Measurements from ENCODE around the gene DRP2.

DNA sequence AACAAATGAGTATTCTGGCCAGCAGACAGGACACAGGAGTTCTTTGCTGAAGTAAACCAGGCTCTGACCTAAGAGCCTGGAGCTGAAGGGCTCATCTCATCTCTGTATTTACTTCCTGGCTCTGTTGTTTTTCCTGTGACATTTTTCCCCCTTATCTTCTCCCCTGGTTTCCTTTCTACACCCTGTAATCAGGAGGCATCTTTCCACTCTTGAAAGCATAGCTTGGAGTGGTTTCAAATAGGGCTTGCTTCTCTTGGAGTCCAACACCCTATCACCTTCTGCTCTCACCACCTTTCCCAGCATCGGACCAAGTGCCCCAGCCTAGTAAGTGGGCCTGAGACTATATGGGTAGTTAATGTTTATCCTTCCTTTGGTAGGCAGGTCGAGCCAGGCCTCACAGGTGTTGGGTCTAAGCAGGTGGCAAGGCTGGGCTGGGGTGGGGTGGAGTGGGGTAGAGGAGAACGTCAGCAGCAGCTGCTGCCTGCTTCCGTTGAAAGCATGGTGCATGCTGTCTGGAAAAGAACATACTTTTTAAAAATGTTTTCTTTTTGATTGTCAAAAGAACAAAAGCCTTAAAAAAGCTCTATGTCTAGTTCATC is 1.2 kb downstream of the DRP2 start:
- no peak for TF ChIP-seq POLR2AphosphoS5 (IDR thresholded peaks at IDR 0.05; ENCODE audit: low read depth, low read length)
- TF ChIP-seq POLR2A (IDR thresholded peaks at IDR 0.05; ENCODE audit: low read depth, low read length): no peak
- no peak for TF ChIP-seq SPI1 (IDR thresholded peaks at IDR 0.05; ENCODE audit: low read depth, low read length)
- no peak for TF ChIP-seq TAF1 (IDR thresholded peaks at IDR 0.05; ENCODE audit: low read depth, low read length)
- TF ChIP-seq PAX5 (IDR thresholded peaks at IDR 0.05; ENCODE audit: insufficient read depth, low read length, severe bottlenecking): no peak
